Regular cardiac myocyte (primary cell): Measurements from ENCODE around the gene SPRR2G. TPM values are rescaled to one million over a fixed set of nuclear protein-coding genes. Genes with fewer than 3 reads are reported as not detected.

Experiments
- total RNA-seq: library from RNA; depleted of rRNA; stranded (reverse); fragments of >200 nt; gene quantifications from 2 replicates; pipeline ENCODE4 v1.2.3, GENCODE V29; 2014

Gene SPRR2G
- not detected in 2 replicates for total RNA-seq

DNA sequence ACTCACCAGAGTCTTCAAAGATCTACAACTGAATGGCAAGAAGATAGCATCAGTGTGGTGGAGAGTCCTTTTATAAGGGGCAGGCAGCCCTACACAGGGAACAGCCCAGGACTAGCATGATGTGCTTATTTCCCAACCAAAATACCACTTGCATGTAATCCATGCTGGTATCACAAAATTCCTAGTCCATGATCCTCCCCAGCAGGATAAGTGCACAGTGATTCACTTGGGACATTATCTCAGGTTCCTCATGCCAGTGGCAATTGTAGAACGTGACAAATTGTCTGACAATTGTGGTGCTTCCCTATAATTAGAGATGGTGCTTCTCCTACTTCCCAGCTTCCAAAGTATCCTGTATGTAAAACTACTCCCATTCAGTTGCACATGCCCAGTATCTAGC is at the start of gene SPRR2G:
TSS of gene SPRR2G (minus strand) at position 45 of the 400 bp plus-strand sequence. CDS start 780 bp downstream, outside the sequence.

GRCh38 chr1:153113416-153113815 is 37.3 kb downstream of the SPRR2G start, which contains the start of gene SPRR2F:
Gene SPRR2F (minus strand): TSS chr1:153113516. CDS start chr1:153112733, 783 bp downstream.

Other genes starting within 250 kb of the SPRR2G start
- gene IVL, start 242.3 kb downstream of the SPRR2G start, total RNA-seq: not detected in 2 replicates
- not detected in 2 replicates for gene SPRR5, start 203.7 kb downstream of the SPRR2G start, total RNA-seq
- not detected in 2 replicates for gene SPRR4, start 180.2 kb downstream of the SPRR2G start, total RNA-seq
- gene SPRR1A, start 166.8 kb downstream of the SPRR2G start, total RNA-seq: not detected in 2 replicates
- gene SPRR3, start 149.1 kb downstream of the SPRR2G start, total RNA-seq: not detected in 2 replicates
- gene SPRR1B, start 119.7 kb downstream of the SPRR2G start, total RNA-seq: not detected in 2 replicates
- not detected in 2 replicates for gene SPRR2D, start 109.8 kb downstream of the SPRR2G start, total RNA-seq
- gene SPRR2A, start 93.4 kb downstream of the SPRR2G start, total RNA-seq: not detected in 2 replicates
- not detected in 2 replicates for gene SPRR2B, start 79.3 kb downstream of the SPRR2G start, total RNA-seq
- not detected in 2 replicates for gene SPRR2E, start 56.4 kb downstream of the SPRR2G start, total RNA-seq
- not detected in 2 replicates for gene SPRR2F, start 37.4 kb downstream of the SPRR2G start, total RNA-seq
- not detected in 2 replicates for gene LELP1, start 52.5 kb upstream of the SPRR2G start, total RNA-seq
- gene PRR9, start 66.7 kb upstream of the SPRR2G start, total RNA-seq: not detected in 2 replicates
- gene LORICRIN, start 108.8 kb upstream of the SPRR2G start, total RNA-seq: not detected in 2 replicates
- gene PGLYRP3, start 162.1 kb upstream of the SPRR2G start, total RNA-seq: not detected in 2 replicates
- gene PGLYRP4, start 198.0 kb upstream of the SPRR2G start, total RNA-seq: not detected in 2 replicates
- not detected in 2 replicates for gene S100A9, start 207.0 kb upstream of the SPRR2G start, total RNA-seq
- gene S100A12, start 224.7 kb upstream of the SPRR2G start, total RNA-seq: not detected in 2 replicates
- not detected in 2 replicates for gene S100A8, start 240.2 kb upstream of the SPRR2G start, total RNA-seq